ENCODE measurements around the gene SCGN.

The SCGN gene

DNA sequence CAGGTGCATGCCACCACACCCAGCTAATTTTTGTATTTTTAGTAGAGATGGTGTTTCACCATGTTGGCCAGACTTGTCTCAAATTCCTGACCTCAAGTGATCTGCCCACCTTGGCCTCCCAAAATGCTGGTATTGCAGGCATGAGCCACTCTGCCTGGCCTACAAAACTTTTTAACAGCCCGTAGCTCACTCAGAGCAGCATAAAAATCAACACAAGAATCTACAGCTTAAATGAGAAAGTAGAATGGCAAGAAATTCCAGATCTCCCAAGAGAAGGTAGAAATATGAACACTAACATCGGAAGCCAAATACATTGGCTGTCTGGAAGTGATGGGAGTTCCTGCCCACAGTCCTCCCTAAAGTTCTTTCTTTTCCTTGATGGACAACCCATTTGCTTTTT lies 43.7 kb downstream of the SCGN start:
- Histone ChIP-seq H3K9ac (ENCODE audit: low read length) (no peak overlapping the region), H3K27ac (ENCODE audit: low read depth, low read length) (no peak overlapping the region), H3K36me3 (ENCODE audit: control insufficient read depth, insufficient read depth, low read length) (no peaks in the 10 kb centered on the region), H3K4me3 (ENCODE audit: low read length) (no peak overlapping the region), H3K4me1 (ENCODE audit: control insufficient read depth, insufficient read depth, low read length) (no peaks in the 10 kb centered on the region), H3K27me3 (ENCODE audit: control insufficient read depth, insufficient read depth, low read length) (no peaks in the 10 kb centered on the region)

- Histone ChIP-seq H3K4me3 (ENCODE audit: low read length) (no peak overlapping the region), H3K27ac (ENCODE audit: low read depth, low read length) (no peak overlapping the region), H3K27me3 (ENCODE audit: control insufficient read depth, insufficient read depth, low read length) (no peaks in the 10 kb centered on the region), H3K4me1 (ENCODE audit: control insufficient read depth, insufficient read depth, low read length) (no peaks in the 10 kb centered on the region), H3K9ac (ENCODE audit: low read length) (no peak overlapping the region), H3K36me3 (ENCODE audit: control insufficient read depth, insufficient read depth, low read length) (no peaks in the 10 kb centered on the region)
Measured at GRCh38 chr6:25697537-25698340, 45.7 kb downstream of the SCGN start.

- Histone ChIP-seq H3K9ac (ENCODE audit: low read length) (no peak overlapping the region), H3K36me3 (ENCODE audit: control insufficient read depth, insufficient read depth, low read length) (no peaks in the 10 kb centered on the region), H3K27ac (ENCODE audit: low read depth, low read length) (no peak overlapping the region), H3K4me3 (ENCODE audit: low read length) (no peak overlapping the region), H3K4me1 (ENCODE audit: control insufficient read depth, insufficient read depth, low read length) (no peaks in the 10 kb centered on the region), H3K27me3 (ENCODE audit: control insufficient read depth, insufficient read depth, low read length) (no peaks in the 10 kb centered on the region)
Measured at GRCh38 chr6:25698631-25699030, 46.6 kb downstream of the SCGN start.

DNA sequence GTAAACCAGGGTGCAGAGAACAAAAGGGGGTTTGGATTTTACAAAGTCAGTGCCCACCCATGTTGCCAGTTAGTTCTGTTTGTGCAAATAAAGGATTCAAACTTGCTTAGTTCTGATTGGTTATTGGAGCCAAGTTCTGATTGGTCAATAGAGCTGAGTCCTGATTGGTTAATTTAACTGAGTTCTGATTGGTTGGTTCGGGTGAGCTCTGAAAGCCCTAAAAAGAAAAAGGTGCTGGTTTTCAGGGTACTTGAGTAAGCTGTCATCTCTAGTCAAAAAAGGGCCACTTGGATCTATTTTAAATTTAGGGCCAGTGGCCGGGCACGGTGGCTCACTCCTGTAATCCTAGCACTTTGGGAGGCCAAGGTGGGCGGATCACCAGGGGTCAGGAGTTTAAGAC lies 47.6 kb downstream of the SCGN start:
- Histone ChIP-seq H3K9ac (ENCODE audit: low read length) (no peak overlapping the region), H3K36me3 (ENCODE audit: control insufficient read depth, insufficient read depth, low read length) (no peaks in the 10 kb centered on the region), H3K4me3 (ENCODE audit: low read length) (no peak overlapping the region), H3K4me1 (ENCODE audit: control insufficient read depth, insufficient read depth, low read length) (no peaks in the 10 kb centered on the region), H3K27ac (ENCODE audit: low read depth, low read length) (no peak overlapping the region), H3K27me3 (ENCODE audit: control insufficient read depth, insufficient read depth, low read length) (no peaks in the 10 kb centered on the region)

DNA sequence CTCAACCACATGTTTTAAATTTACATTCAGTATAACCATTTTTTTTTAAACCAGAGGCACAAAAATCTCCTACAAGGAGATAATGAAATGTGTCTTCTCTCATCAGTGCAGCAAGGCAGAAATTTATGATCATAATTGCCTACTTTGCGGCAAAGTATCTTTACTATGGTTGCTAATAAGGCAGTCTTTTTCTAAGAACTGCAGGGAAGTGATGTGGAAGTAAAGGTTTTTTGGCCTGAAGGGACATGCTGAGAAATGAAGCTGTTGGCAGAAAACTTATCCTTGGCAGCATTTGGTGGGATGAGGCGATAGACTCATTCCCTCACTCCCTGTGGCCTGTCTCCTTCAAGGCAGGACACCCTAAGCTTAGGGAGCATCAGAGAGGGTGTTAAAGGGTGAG lies 48.7 kb downstream of the SCGN start:
- H3K36me3 ChIP-seq (ENCODE audit: control insufficient read depth, insufficient read depth, low read length) = no peaks in the 10 kb centered on the region
- no peak overlapping the region for H3K9ac ChIP-seq (ENCODE audit: low read length)
- H3K4me1 ChIP-seq (ENCODE audit: control insufficient read depth, insufficient read depth, low read length) = no peaks in the 10 kb centered on the region
- no peak overlapping the region for H3K27ac ChIP-seq (ENCODE audit: low read depth, low read length)
- no peaks in the 10 kb centered on the region for H3K27me3 ChIP-seq (ENCODE audit: control insufficient read depth, insufficient read depth, low read length)
- H3K4me3 ChIP-seq (ENCODE audit: low read length) = no peak overlapping the region

- H3K4me1 ChIP-seq (ENCODE audit: control insufficient read depth, insufficient read depth, low read length) = no peaks in the 10 kb centered on the region
- H3K27ac ChIP-seq (ENCODE audit: low read depth, low read length) = no peak overlapping the region
- no peak overlapping the region for H3K4me3 ChIP-seq (ENCODE audit: low read length)
- H3K27me3 ChIP-seq (ENCODE audit: control insufficient read depth, insufficient read depth, low read length) = no peaks in the 10 kb centered on the region
- H3K36me3 ChIP-seq (ENCODE audit: control insufficient read depth, insufficient read depth, low read length) = no peaks in the 10 kb centered on the region
- H3K9ac ChIP-seq (ENCODE audit: low read length) = no peak overlapping the region
Measured at GRCh38 chr6:25701807-25702206, 49.8 kb downstream of the SCGN start.

DNA sequence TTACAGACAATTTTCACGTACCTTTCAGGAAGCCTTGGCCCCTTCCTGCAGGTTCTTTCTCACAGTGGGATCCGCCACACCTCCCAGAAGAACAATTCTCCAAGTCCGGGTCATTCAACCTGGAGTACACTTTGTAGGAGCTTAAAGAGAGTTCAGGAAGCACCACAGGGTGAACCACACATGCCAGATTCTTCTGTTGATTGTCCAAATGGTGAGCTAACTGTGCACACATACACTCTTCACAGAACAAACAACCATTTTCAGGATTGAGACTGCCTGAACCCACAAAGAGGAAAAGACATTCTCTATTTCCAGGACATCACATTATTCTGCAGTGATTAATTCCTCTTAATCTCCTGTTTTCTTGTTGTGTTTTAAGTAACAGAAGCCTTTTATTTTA lies 51.0 kb downstream of the SCGN start:
- Histone ChIP-seq H3K4me1 (ENCODE audit: control insufficient read depth, insufficient read depth, low read length) (no peaks in the 10 kb centered on the region), H3K9ac (ENCODE audit: low read length) (no peak overlapping the region), H3K36me3 (ENCODE audit: control insufficient read depth, insufficient read depth, low read length) (no peaks in the 10 kb centered on the region), H3K4me3 (ENCODE audit: low read length) (no peak overlapping the region), H3K27ac (ENCODE audit: low read depth, low read length) (no peak overlapping the region), H3K27me3 (ENCODE audit: control insufficient read depth, insufficient read depth, low read length) (no peaks in the 10 kb centered on the region)

DNA sequence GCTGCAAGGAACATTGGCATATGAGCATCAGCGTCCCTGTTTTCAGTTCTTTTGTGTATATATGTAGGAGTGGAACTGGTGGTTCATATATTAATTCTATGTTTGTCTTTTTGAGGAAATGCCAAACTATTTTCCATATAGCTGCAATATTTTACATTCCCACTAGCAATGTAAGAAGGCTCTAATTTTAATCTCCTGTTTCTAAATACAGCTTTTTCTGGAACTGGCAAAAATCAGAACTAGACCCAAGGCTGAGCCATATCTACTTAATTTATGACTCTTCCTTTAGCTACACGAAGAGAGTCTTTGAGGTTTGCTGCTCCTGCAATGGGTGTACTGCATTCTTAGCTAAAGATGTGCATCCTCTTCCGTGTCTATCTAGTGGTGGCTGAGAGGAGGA lies 52.0 kb downstream of the SCGN start:
- Histone ChIP-seq H3K9ac (ENCODE audit: low read length) (no peak overlapping the region), H3K4me3 (ENCODE audit: low read length) (no peak overlapping the region)

DNA sequence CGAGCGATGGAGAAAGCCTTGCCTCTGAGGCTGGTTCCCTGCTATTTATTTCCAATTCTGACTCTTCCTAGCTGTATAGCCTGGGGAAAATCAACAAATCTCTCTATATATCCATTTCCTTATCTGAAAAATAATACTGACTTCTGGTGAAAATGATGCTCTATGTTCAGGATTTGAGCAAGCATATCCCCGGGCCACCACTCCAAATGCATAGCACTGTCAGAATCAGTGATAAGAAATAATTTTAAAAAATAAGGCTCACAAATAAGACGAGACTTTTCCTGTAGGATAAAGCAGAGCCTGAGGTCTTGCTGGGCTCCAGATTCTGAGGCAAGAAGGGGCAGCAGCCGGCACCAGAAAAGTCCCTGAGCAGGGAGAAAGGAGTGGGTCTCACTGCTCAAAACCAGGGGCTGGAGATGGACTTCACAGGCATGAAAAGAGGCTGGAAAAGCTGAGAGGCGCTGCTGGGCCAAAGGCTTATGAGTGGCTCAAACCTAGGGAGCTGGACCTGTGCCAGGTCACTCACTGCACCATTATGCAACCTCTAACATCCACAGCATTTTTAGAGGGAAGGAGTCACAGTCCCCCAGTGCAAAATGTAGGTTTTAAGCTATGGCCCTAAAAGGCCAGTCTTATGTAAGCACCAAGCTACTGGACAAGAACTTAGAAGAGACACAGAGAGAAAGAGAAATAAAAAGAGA lies 54.4 kb downstream of the SCGN start:
- H3K9ac ChIP-seq (ENCODE audit: low read length) = no peak overlapping the region
- no peaks in the 10 kb centered on the region for H3K4me1 ChIP-seq (ENCODE audit: control insufficient read depth, insufficient read depth, low read length)
- H3K36me3 ChIP-seq (ENCODE audit: control insufficient read depth, insufficient read depth, low read length) = no peaks in the 10 kb centered on the region
- H3K27me3 ChIP-seq (ENCODE audit: control insufficient read depth, insufficient read depth, low read length) = no peaks in the 10 kb centered on the region
- H3K27ac ChIP-seq (ENCODE audit: low read depth, low read length) = no peak overlapping the region
- no peak overlapping the region for H3K4me3 ChIP-seq (ENCODE audit: low read length)

More for the DNA sequence above, 52.0 kb downstream of the SCGN start:
- no peaks in the 10 kb centered on the region for H3K27me3 ChIP-seq (ENCODE audit: control insufficient read depth, insufficient read depth, low read length)
- H3K27ac ChIP-seq (ENCODE audit: low read depth, low read length) = no peak overlapping the region
- H3K4me1 ChIP-seq (ENCODE audit: control insufficient read depth, insufficient read depth, low read length) = no peaks in the 10 kb centered on the region
- no peaks in the 10 kb centered on the region for H3K36me3 ChIP-seq (ENCODE audit: control insufficient read depth, insufficient read depth, low read length)

DNA sequence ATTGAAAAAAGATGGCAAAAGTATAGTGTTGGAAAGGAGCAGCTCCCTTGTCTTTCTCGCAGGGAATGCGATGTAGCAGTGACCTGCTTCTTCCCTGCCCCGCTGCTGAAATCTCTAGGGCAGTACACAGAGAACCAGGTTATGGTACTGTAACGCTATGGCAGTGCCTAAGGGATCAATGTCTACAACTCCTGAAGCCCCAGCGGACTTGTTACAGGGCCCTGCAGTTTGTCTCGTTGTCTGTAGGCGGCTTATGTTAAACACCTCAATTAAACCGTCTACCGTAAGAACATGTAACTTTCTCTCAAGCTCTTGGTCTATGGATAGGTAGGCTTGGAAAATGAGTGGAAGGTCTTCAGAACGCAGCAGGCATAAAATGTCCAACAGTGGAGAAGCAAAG lies 57.7 kb downstream of the SCGN start:
- H3K9ac ChIP-seq (ENCODE audit: low read length) = no peak overlapping the region

DNA sequence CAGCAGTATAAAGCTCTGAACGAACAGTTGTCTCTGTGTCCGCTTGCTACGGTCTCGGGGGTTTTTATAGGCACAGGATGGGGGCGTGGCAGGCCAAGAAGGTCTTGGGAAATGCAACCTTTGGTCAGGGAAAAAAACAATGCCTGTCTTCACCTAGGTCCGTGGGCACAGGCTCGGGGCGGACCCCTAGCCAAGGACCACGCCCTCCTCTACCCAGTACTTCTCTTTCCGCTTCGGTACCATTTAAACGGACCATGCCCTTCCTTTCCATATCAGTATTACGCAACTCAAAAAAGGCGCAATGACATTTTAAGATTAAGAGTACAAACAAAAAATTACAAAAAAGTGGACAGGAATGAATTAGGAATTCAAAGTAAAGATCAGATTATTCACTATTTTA lies 58.3 kb downstream of the SCGN start:
- Histone ChIP-seq H3K36me3 (ENCODE audit: control insufficient read depth, insufficient read depth, low read length) (no peaks in the 10 kb centered on the region), H3K9ac (ENCODE audit: low read length) (no peak overlapping the region), H3K27me3 (ENCODE audit: control insufficient read depth, insufficient read depth, low read length) (no peaks in the 10 kb centered on the region), H3K4me3 (ENCODE audit: low read length) (no peak overlapping the region), H3K27ac (ENCODE audit: low read depth, low read length) (no peak overlapping the region), H3K4me1 (ENCODE audit: control insufficient read depth, insufficient read depth, low read length) (no peaks in the 10 kb centered on the region)

More for the DNA sequence above, 57.7 kb downstream of the SCGN start:
- Histone ChIP-seq H3K27me3 (ENCODE audit: control insufficient read depth, insufficient read depth, low read length) (no peaks in the 10 kb centered on the region), H3K27ac (ENCODE audit: low read depth, low read length) (no peak overlapping the region), H3K4me1 (ENCODE audit: control insufficient read depth, insufficient read depth, low read length) (no peaks in the 10 kb centered on the region), H3K36me3 (ENCODE audit: control insufficient read depth, insufficient read depth, low read length) (no peaks in the 10 kb centered on the region), H3K4me3 (ENCODE audit: low read length) (no peak overlapping the region)

DNA sequence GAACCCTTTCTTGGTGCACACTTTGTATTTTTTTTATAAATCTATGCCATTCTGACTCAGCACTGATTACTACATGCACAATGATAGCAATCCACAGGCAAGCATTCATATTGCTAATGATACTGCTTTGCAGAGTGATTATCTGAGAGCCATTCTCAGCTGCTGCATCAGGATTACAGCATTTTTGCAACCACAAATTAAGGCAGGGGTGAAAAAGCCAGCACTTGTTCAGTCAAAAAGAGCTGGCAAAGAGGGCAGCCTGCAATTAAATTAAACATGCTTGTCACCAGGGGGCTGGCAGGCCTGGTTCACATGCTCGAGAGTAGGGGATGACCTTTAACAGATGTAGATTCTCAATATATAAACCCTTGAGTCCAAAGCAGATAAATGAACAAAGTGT lies 61.8 kb downstream of the SCGN start:
- Histone ChIP-seq H3K36me3 (ENCODE audit: control insufficient read depth, insufficient read depth, low read length) (no peaks in the 10 kb centered on the region), H3K9ac (ENCODE audit: low read length) (no peak overlapping the region), H3K4me1 (ENCODE audit: control insufficient read depth, insufficient read depth, low read length) (no peaks in the 10 kb centered on the region), H3K27ac (ENCODE audit: low read depth, low read length) (no peak overlapping the region), H3K27me3 (ENCODE audit: control insufficient read depth, insufficient read depth, low read length) (no peaks in the 10 kb centered on the region), H3K4me3 (ENCODE audit: low read length) (no peak overlapping the region)

- Histone ChIP-seq H3K4me1 (ENCODE audit: control insufficient read depth, insufficient read depth, low read length) (no peaks in the 10 kb centered on the region), H3K36me3 (ENCODE audit: control insufficient read depth, insufficient read depth, low read length) (no peaks in the 10 kb centered on the region), H3K27me3 (ENCODE audit: control insufficient read depth, insufficient read depth, low read length) (no peaks in the 10 kb centered on the region), H3K9ac (ENCODE audit: low read length) (no peak overlapping the region), H3K27ac (ENCODE audit: low read depth, low read length) (no peak overlapping the region), H3K4me3 (ENCODE audit: low read length) (no peak overlapping the region)
Measured at GRCh38 chr6:25714765-25715164, 62.8 kb downstream of the SCGN start.

Data from rectal smooth muscle tissue (tissue), 1 donor.